Ishikawa (cell line): ENCODE results near the gene CLPTM1L.

ENCODE experiments used
- CEBPB ChIP-seq: IDR thresholded peaks from 2 replicates; pipeline ENCODE4 v1.6.1; 2012
- EGR1 ChIP-seq: IDR thresholded peaks from 2 replicates; pipeline ENCODE4 v1.6.1; 2012
- EP300 ChIP-seq: IDR thresholded peaks from 2 replicates; pipeline ENCODE4 v1.6.1; 2012; ENCODE audit warnings: borderline replicate concordance
- MAX ChIP-seq: IDR thresholded peaks from 2 replicates; pipeline ENCODE4 v1.6.1; 2012
- REST ChIP-seq: IDR thresholded peaks from 2 replicates; pipeline ENCODE4 v1.6.1; 2012; ENCODE audit warnings: low read depth, mild to moderate bottlenecking
- USF1 ChIP-seq: IDR thresholded peaks from 2 replicates; pipeline ENCODE4 v1.6.1; 2012

GRCh38 chr5:1359031-1359645 lies 14.2 kb upstream of the CLPTM1L start:
- TF ChIP-seq USF1: no peak
- TF ChIP-seq REST: no peak
- no peak for TF ChIP-seq CEBPB
- no peak for TF ChIP-seq EGR1
- no peak for TF ChIP-seq EP300
- no peak for TF ChIP-seq MAX
